HL-60 (cell line): Measurements from ENCODE around the gene CAD.
A peak's percentile ranks its signal among the peaks of the same experiment; 100 is the strongest.

Source experiments
- DNase-seq, 2 experiments: peaks; one replicate each; pipeline ENCODE4 v3.0.0-alpha.2; 2010 to 2020; ENCODE audit warnings: low read depth in 1 of 2, low spot score in 1 of 2
- H3K27ac ChIP-seq: fragments of 250-450 bp; sonication (Bioruptor Pico); replicated peaks from 2 replicates; pipeline ENCODE4 v1.5.1; 2020; ENCODE audit warnings: mild to moderate bottlenecking, moderate library complexity
- H3K27me3 ChIP-seq: fragments of 250-450 bp; sonication (Bioruptor Pico); 2 replicates; pipeline ENCODE4 v1.5.1; 2021; ENCODE audit warnings: mild to moderate bottlenecking, moderate library complexity; ENCODE audit not compliant: insufficient read depth, poor library complexity, severe bottlenecking
- H3K4me3 ChIP-seq: replicated peaks from 2 replicates; pipeline ENCODE4 v1.5.1; 2011; ENCODE audit warnings: mild to moderate bottlenecking, control low read depth, low read length; ENCODE audit not compliant: insufficient read depth
- GABPA ChIP-seq: IDR thresholded peaks from 2 replicates; pipeline ENCODE4 v1.6.1; 2012; ENCODE audit warnings: low read depth
- POLR2AphosphoS5 ChIP-seq: IDR thresholded peaks from 2 replicates; pipeline ENCODE4 v1.6.1; 2012; ENCODE audit warnings: low read depth
- SPI1 ChIP-seq: IDR thresholded peaks from 2 replicates; pipeline ENCODE4 v1.6.1; 2012; ENCODE audit warnings: low read depth, mild to moderate bottlenecking, borderline replicate concordance
- TF ChIP-seq, protein P1 (sequence below): IDR thresholded peaks from 2 replicates; pipeline ENCODE4 v1.6.1; 2012; ENCODE audit warnings: low read depth; ENCODE audit not compliant: insufficient replicate concordance
- TF ChIP-seq, protein P2 (sequence below): IDR thresholded peaks from one replicate; pipeline ENCODE4 v1.5.1; 2011; ENCODE audit warnings: low read length, control low read depth, inconsistent platforms; ENCODE audit not compliant: insufficient read depth

CAD gene

DNA sequence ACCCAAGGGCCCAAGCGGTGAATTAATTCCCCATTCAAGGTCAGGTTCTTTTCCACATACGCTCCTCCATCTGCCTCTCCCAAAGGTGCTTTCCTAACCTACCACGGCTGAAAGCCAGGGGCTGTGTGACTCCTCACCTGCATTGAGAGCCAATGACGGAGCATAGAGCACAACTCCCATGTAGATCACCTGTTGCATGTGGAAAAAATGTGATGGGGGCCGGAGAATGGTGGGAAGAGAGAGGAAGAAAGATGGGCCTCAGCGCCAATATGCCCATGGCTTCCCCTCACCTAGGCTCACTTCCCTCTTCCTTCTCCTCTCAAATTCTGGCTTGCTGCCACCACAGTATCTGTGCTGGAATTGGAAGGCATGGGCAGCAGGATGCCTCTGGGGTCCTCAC, 10.8 kb upstream of the CAD start:
- no peaks in the 10 kb centered on the region for H3K27me3 ChIP-seq
- no peak overlapping the region for H3K4me3 ChIP-seq
- DNase-seq, result no peak
- TF ChIP-seq, protein P1, sequence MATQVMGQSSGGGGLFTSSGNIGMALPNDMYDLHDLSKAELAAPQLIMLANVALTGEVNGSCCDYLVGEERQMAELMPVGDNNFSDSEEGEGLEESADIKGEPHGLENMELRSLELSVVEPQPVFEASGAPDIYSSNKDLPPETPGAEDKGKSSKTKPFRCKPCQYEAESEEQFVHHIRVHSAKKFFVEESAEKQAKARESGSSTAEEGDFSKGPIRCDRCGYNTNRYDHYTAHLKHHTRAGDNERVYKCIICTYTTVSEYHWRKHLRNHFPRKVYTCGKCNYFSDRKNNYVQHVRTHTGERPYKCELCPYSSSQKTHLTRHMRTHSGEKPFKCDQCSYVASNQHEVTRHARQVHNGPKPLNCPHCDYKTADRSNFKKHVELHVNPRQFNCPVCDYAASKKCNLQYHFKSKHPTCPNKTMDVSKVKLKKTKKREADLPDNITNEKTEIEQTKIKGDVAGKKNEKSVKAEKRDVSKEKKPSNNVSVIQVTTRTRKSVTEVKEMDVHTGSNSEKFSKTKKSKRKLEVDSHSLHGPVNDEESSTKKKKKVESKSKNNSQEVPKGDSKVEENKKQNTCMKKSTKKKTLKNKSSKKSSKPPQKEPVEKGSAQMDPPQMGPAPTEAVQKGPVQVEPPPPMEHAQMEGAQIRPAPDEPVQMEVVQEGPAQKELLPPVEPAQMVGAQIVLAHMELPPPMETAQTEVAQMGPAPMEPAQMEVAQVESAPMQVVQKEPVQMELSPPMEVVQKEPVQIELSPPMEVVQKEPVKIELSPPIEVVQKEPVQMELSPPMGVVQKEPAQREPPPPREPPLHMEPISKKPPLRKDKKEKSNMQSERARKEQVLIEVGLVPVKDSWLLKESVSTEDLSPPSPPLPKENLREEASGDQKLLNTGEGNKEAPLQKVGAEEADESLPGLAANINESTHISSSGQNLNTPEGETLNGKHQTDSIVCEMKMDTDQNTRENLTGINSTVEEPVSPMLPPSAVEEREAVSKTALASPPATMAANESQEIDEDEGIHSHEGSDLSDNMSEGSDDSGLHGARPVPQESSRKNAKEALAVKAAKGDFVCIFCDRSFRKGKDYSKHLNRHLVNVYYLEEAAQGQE, result no peak
- TF ChIP-seq, protein P2, sequence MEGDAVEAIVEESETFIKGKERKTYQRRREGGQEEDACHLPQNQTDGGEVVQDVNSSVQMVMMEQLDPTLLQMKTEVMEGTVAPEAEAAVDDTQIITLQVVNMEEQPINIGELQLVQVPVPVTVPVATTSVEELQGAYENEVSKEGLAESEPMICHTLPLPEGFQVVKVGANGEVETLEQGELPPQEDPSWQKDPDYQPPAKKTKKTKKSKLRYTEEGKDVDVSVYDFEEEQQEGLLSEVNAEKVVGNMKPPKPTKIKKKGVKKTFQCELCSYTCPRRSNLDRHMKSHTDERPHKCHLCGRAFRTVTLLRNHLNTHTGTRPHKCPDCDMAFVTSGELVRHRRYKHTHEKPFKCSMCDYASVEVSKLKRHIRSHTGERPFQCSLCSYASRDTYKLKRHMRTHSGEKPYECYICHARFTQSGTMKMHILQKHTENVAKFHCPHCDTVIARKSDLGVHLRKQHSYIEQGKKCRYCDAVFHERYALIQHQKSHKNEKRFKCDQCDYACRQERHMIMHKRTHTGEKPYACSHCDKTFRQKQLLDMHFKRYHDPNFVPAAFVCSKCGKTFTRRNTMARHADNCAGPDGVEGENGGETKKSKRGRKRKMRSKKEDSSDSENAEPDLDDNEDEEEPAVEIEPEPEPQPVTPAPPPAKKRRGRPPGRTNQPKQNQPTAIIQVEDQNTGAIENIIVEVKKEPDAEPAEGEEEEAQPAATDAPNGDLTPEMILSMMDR, result no peak
- no peak for TF ChIP-seq GABPA
- no peak for TF ChIP-seq SPI1
- no peak for TF ChIP-seq POLR2AphosphoS5
- no peak overlapping the region for H3K27ac ChIP-seq

DNA sequence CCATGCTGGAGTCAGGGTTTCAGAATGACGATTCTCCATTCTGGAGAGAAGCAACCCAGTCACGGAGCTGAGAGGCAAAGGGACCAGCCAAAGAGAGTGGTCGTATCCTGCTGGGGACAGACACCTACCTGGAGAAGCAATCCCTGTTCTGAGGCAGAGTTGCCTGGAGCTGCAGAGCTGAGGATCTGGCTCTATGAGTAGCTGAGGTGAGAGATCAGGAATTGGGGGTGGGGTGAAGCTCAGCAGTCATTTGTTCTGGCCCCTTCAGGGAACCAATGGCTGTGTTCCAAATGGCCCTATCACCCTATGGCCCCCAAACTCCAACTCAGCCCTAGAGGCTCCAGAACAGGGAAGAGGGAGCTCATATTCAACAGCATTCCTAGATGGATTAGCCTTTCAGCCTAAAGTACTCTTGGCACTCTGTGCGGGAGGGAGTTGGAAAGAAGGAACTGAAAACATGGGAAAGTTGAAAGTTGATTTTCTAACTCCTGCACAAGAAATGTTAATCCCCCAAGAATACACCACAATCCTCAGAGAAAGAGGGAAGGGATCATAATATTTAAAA, 8.6 kb upstream of the CAD start:
- TF ChIP-seq, protein P2, result no peak
- TF ChIP-seq POLR2AphosphoS5 (no peak), SPI1 (no peak), GABPA (no peak)
- no peak for DNase-seq
- H3K27ac ChIP-seq, result no peak overlapping the region
- H3K27me3 ChIP-seq, result no peaks in the 10 kb centered on the region
- no peak overlapping the region for H3K4me3 ChIP-seq

DNA sequence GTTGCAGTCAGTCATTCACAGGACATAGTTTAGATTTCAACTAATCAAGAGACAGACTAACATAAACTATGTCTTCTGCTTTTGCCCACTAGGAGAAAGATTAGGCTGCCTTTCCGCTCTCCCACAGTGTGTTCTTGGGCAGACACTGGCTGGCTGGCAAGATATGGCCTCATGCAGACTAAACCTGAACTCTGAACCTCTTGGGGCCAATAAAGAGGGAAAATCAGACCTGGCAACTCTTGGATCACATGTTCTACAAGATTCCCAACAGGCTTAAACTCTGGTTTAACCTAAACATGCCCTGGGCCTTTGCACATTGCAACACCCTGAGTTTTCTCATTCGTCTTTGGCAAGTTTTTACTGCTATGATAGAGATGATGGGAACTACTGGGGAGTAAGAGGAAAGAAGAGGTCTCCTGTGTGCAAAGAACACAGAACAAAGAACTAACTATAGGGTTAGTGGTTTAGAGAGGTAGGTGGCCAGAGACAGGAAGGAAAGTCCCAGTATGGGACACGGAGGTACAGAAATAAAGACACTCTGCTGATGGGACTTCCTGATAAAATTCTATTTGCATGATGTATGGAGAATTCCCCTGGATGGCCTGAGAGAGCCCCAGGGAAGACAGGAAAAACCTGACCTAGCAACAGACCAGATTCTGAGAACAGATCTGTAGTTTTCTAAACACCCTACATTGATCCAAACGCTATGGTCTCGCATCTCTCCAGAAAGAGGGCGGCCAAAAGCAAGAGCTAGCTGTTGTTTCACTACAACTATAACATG, 7.4 kb upstream of the CAD start:
- H3K4me3 ChIP-seq, result no peak overlapping the region
- no peak overlapping the region for H3K27ac ChIP-seq
- no peak for TF ChIP-seq POLR2AphosphoS5
- no peak for TF ChIP-seq SPI1
- TF ChIP-seq, protein P1, result no peak
- no peaks in the 10 kb centered on the region for H3K27me3 ChIP-seq
- no peak for DNase-seq

DNA sequence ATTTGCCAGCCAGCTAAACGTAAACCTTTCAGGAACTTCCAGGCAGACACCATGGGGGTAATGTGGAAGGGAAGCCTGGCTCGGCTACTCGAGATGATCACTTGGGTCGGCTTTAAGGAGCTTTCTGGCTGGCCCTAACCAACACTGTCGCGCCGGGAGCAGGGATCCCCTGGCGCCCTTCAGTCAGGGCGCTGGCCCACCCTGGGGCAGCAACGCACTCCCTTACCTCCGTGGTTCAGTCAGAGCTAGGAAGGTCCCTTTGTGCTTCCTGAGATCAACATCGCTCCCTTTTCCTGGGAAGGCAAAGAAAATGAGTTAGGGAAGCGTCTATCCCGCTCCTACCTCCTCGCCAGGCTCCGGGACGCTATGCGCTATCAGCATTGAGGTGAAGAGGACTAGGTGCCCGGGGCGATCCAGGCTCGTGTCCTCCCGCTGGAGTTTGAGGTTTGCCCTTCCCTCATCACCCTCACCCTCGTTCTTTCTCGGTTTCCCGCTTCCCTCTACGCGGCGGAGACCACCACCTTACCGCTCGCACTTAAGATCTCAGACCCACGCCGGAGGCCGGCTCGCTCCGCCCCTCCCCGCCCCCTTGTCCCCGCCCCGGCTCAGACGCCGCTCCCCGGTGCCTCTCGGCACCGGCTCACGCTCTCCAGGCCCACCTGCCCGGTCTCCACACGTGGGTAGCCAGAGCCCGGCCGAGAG, 5.8 kb upstream of the CAD start:
- TF ChIP-seq SPI1 (no peak), POLR2AphosphoS5 (no peak)
- TF ChIP-seq, protein P2, result no peak
- Histone ChIP-seq H3K4me3 (peak overlapping the region; percentile 87), H3K27me3 (no peaks in the 10 kb centered on the region), H3K27ac (peak overlapping the region; percentile 98)
- peak in 1 of 2 experiments; percentile 76 for DNase-seq
